Fibroblast of skin of left quadriceps (primary cell): ENCODE data around the gene CDSN.
A peak's percentile ranks its signal among the peaks of the same experiment; 100 is the strongest.
"Not testable (repeated sequence)": the region's sequence is repeated elsewhere in the genome, so short reads cannot be mapped to it uniquely, and the experiment has no call there.

Experiments
- DNase-seq, 2 experiments: peaks; one replicate each; pipeline ENCODE4 v3.0.0-alpha.2; 2013; ENCODE audit warnings: low read depth in 2 of 2

Gene CDSN

DNA sequence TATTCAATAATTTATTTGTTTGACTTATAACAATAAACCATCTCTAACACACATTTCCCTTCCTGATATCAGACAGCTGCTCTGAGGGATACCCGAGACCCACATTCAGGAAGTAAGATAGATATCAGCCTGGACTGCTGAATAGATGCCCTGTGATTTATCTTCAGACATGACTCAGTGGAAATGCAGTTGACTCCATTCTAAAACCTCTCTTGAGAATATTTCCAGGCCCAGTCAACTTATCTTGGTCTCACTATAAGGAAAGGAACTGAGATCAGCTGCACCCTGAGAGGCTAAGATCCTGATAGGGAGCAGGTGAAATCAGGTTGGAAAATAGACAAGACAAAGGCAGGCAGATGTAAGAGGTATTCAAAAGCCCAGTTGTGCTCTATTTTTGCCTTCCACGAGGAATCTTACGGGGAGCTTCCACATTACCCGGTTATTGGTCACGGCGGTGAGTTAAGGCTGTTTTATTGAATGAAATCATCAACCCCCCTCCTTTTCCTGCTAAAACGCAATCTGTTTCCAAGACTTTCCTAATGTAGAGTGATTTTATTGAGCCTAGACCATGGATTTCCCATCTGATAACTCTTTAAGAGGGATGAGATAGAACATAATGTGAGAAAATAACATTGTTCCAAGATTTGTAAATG is 33.3 kb downstream of the CDSN start:
- no peak for DNase-seq

DNA sequence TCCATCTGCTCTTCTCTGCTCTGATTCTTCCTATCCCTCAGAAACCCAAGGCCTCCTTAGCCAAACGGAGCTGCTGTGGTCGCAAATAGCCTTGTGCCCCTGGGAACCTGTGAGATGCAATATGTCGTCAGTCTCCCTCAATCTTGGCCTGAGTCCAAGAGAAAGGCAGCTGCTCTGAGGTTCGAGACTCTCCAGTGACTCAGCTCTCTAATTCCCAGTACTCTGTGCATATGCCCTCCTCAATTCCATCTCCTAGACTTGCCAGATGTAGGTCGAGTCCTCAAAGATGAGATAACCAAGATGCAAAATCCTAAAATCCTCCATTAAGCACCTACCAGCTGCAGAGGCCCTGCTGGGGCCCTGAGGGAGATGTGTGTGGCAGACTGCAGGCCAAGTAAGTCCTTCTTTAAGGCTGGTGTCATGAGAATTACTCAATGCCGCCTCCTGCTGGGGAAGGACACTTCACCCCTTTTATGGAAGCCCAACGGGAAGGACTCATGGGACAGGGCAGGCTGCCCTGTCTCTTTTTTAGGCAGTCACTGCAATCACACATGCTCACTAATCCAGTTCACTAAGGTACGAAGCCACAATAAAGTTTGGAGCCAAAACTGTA is 36.4 kb downstream of the CDSN start:
- peak; percentile 69 to 71 for DNase-seq

DNA sequence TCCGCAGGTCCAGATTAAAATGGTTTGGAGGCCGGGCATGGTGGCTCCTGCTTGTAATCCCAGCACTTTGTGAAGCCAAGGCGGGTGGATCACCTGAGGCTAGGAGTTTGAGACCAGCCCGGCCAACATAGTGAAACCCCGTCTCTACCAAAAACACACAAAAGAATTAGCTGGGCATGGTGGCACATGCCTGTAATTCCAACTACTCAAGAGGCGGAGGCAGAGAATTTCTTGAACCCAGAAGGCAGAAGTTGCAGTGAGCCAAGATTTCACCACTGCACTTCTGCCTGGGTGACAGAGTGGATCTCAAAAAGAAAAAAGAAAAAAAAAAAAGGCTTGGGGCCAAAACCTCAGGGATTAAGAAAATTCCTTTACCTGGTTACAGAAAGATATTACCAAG is 38.4 kb downstream of the CDSN start:
- DNase-seq, result no peak

DNA sequence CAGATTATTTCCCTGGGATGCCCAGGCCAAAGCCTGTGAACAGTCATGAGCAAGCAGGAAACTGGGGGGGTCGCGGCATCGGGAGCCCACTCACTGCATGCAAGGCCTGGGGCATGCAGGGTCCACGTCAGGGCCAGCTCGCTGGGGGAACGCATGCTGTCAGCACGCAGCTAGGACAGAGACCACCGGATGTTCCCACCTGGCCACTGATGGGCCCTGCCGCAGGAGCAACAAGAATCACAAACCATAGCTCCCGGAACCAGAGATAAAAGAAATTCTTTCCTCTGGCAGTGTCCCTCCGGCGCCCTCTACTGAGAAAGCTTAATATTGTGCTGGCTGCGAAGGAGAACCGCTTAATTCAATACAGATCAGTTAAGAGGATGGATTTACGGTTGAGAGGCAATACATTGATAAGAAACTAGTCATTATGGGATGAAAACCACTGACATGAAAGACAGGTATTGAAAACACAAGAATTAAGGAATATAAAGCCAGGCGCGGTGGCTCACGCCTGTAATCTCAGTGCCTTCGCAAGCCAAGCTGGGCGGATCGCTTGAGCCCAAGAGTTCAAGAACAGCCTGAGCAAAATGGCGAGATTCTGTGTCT is 40.5 kb downstream of the CDSN start:
- no peak for DNase-seq

DNA sequence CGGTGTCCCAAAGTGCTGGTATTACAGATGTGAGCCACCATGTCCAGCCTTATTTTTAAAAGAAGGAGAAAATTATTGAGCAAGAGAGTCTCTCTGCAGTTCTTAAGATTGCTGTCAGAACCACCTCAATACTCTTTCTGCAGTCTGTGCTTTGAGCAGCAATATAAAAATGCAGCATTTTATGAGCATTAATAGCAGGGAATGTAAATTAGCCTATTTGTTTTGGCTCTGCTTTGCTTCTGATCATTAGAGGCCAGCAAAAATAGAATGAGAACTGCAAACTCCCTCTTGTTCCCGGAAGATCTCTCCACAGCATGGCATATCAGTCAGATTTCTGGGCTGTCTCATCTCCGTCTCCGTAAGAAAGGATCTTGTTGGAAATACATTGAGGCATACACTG is 43.6 kb downstream of the CDSN start:
- no peak for DNase-seq

DNA sequence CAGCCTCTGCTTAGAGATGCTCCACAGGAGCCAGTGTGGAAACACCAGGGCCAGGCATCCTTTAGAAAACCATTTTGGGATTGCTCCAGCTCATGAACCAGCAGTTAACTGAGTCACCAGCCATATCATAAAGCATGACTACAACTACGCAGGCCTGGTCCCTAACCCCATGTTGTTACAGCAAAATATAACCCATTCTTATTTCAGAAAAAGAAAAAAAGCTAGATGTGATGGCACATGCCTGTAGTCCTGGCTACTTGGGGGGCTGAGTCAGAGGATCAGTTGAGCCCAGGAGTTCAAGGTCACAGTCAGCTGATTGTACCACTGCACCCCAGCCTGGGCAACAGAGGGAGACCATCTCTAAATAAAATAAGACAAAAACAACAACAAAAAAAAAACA is 44.7 kb downstream of the CDSN start:
- no peak for DNase-seq

DNA sequence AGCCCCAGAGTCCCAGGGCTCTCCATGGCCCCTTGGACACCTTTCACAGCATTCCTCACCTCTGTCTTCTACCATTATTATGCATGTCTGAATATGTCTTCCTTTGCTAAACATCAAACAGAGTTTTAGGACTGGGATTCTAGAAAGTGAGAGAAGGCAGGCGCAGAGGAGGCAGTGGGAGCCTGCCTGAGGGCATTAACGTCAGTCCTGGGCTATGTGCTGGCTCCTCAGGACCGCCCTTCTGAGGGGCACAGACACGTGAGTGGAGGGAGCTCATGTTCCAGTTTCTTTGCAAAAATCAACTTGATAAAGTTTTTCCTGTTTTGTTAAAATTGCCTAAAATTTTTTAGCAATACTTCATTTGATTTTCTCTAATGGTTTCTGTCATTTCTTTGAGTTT is 45.8 kb downstream of the CDSN start:
- no peak for DNase-seq

DNA sequence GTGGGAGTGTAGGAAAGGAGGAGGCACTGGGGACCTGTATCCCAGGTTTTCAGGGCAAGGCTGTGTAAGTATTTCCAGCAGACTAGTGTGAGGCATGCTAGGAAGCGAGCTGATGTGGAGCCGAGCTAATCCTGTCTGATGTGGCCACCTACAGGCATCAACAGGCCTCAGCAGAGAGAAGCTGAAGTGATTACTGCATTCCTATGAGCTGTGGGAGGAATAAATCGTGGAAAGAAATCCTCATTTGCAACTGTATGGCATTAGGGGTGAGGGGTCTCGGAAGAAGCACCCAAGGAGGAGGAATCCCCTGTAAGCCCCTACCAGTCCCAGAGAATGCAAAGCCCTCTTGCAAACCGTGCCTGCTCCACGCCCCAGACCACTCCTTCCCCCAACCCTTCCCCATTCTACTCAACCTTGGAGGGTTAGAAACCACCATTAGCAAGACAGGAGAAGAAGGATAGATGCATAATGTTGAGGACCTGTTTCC is 49.5 kb downstream of the CDSN start:
- DNase-seq, result peak in 1 of 2 experiments; percentile 47

DNA sequence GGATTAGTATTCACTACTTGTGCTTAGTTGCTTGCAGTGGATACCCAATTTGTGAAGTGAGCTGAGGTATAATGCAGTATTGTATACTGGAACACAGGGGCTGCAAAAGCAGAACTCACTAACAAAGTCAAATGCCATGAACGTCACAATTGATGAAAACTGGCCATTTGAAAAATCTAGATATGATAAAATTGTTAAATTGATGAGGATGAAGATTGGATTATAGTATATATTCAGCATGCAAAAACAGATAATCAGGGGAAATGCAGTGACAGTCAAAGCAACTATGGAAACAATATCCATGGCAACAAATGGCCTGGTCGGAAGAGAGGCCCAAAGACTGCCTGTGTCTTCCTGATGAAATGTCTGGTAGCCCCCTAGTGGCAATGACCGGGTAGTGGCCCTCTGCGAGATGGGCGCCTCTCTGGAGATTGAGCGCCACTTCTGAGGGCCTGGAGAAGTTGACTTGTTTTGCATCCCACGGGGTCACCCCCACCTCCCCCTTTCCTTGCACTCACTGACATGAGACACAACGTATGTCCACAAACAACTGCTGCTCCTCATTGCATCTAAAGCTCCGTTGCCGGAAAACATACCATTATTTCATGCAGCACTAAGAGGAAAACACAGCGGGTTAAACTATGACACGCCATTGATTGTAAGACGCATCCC is 51.4 kb downstream of the CDSN start:
- DNase-seq, result peak in 1 of 2 experiments; percentile 42

DNA sequence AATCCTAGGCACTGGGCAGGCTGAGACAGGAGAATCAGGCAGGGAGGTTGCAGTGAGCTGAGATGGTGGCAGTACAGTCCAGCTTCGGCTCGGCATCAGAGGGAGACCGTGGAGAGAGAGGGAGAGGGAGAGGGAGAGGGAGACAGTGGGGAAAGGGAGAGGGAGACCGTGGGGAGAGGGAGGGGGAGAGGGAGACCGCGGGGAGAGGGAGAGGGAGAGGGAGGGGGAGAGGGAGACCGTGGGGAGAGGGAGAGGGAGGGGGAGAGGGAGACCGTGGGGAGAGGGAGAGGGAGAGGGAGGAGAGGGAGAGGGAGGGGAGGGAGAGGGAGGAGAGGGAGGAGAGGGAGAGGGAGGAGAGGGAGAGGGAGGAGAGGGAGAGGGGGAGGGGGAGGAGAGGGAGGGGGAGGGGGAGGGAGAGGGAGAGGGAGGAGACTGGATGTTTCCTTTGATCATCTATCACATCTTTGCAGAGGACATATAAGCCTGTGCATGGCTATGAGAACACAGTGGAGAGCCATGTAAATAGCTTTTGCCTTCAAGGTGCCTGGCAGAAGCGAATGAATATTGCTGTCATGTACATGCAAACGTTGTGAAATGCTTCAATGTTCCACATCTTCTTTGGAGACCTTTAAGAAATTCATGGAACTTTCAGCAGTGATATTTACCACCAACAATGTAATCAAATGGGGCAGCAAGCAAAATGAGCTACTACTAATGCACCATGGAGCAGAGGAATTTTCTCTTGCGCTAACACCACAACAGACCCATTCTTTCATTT is 52.2 kb downstream of the CDSN start:
- DNase-seq, result not testable (repeated sequence)

DNA sequence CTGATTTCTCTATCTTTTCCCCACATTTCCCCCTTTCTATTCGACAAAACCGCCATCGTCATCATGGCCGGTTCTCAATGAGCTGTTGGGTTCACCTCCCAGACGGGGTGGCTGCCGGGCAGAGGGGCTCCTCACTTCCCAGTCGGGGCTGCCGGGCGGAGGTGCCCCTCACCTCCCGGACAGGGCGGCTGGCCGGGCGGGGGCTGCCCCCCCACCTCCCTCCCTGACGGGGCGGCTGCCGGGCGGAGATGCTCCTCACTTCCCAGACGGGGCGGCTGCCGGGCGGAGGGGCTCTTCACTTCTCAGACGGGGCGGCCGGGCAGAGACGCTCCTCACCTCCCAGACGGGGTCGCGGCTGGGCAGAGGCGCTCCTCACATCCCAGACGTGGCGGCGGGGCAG is 53.2 kb downstream of the CDSN start:
- not testable (repeated sequence) for DNase-seq

DNA sequence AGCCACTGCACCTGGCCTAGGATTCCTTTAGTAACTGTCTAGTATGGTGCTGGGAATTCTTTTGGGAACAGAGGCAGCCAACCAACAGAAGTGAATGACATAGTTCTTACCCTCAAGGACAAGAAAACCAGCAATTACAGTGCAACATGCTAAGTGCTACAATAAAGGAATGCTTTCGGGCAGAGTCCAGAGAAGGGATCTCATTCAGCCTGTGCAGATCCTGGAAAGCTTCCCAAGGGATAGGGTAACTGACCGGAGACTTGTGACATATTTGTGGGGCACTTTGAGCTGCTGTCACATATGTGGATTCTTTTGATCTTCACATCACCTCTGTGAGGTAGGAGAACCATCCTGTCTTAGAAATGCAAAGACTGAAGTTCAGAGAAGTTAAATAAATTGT is 54.7 kb downstream of the CDSN start:
- DNase-seq, result no peak
